Mesothelial cell of epicardium (in vitro differentiated cells): ENCODE measurements around the gene TET1. TPM values are rescaled to one million over a fixed set of nuclear protein-coding genes. Genes with fewer than 3 reads are reported as not detected.
"Not testable (repeated sequence)": the region's sequence is repeated elsewhere in the genome, so short reads cannot be mapped to it uniquely, and the experiment has no call there.

Experiments used
- DNase-seq, 2 experiments: peaks; one replicate each; pipeline ENCODE4 v3.0.0; 2021; ENCODE audit warnings: low spot score in 2 of 2; ENCODE audit not compliant: unreplicated experiment in 2 of 2
- H3K27ac Mint-ChIP-seq: 2 replicates; pipeline ENCODE4 v1.8.0; 2021; ENCODE audit warnings: mixed read lengths
- H3K27me3 Mint-ChIP-seq: 2 replicates; pipeline ENCODE4 v1.8.0; 2021; ENCODE audit warnings: low read depth, mixed read lengths
- H3K36me3 Mint-ChIP-seq: 2 replicates; pipeline ENCODE4 v1.8.0; 2021; ENCODE audit warnings: mixed read lengths
- H3K4me1 Mint-ChIP-seq: 2 replicates; pipeline ENCODE4 v1.8.0; 2021; ENCODE audit warnings: mixed read lengths
- H3K4me3 Mint-ChIP-seq: 2 replicates; pipeline ENCODE4 v1.8.0; 2021; ENCODE audit warnings: mild to moderate bottlenecking, moderate library complexity, mixed read lengths
- H3K9me3 Mint-ChIP-seq: 2 replicates; pipeline ENCODE4 v1.8.0; 2021; ENCODE audit warnings: mixed read lengths
- CTCF ChIP-seq: fragments of 200-600 bp; sonication (generic); IDR thresholded peaks from one replicate; pipeline ENCODE4 v1.5.0; 2021; ENCODE audit warnings: antibody characterized with exemption; ENCODE audit not compliant: unreplicated experiment
- total RNA-seq: library from RNA; stranded (reverse); gene quantifications from 3 replicates; pipeline ENCODE4 v1.2.1, GENCODE V29; 2021

The TET1 gene
- total RNA-seq, 1 donor from 2014 or later: 35.7 TPM

- no peak for TF ChIP-seq CTCF
- Mint-ChIP-seq H3K36me3 (no peaks in the 10 kb centered on the region), H3K4me3 (no peak overlapping the region), H3K27ac (no peak overlapping the region), H3K27me3 (no peaks in the 10 kb centered on the region), H3K4me1 (no peaks in the 10 kb centered on the region), H3K9me3 (no peaks in the 10 kb centered on the region)
- no peak for DNase-seq
These were observed 145.4 kb downstream of the TET1 start for GRCh38 chr10:68705548-68705947.

- not testable (repeated sequence) for H3K9me3 Mint-ChIP-seq, DNase-seq, H3K4me1 Mint-ChIP-seq
These were observed 148.8 kb downstream of the TET1 start for GRCh38 chr10:68708987-68709386.

GRCh38 chr10:68713065-68713464 is 152.9 kb downstream of the TET1 start:
- H3K9me3 Mint-ChIP-seq, H3K36me3 Mint-ChIP-seq, H3K27ac Mint-ChIP-seq, H3K4me1 Mint-ChIP-seq, H3K27me3 Mint-ChIP-seq, DNase-seq, H3K4me3 Mint-ChIP-seq: not testable (repeated sequence)

More at GRCh38 chr10:68708987-68709386, 148.8 kb downstream of the TET1 start:
- H3K27me3 Mint-ChIP-seq, H3K36me3 Mint-ChIP-seq, H3K27ac Mint-ChIP-seq, H3K4me3 Mint-ChIP-seq: not testable (repeated sequence)

- Mint-ChIP-seq H3K27me3 (no peaks in the 10 kb centered on the region), H3K36me3 (peaks cover 2% of the 10 kb centered on the region), H3K4me1 (peaks cover 5% of the 10 kb centered on the region)
These were observed 157.3 kb downstream of the TET1 start for GRCh38 chr10:68717435-68717834.

GRCh38 chr10:68720793-68721672 is 160.9 kb downstream of the TET1 start, which contains the start of gene CCAR1:
TSS of gene CCAR1 (plus strand) at chr10:68721239. CDS start at chr10:68722505, 1,266 bp downstream.
- no peaks in the 10 kb centered on the region for H3K27me3 Mint-ChIP-seq
- peaks cover 9% of the 10 kb centered on the region for H3K4me1 Mint-ChIP-seq
- peak within 1 kb of the TSS; percentile 97 for H3K27ac Mint-ChIP-seq
- H3K36me3 Mint-ChIP-seq: peaks cover 12% of the 10 kb centered on the region
- no peaks in the 10 kb centered on the region for H3K9me3 Mint-ChIP-seq
- H3K4me3 Mint-ChIP-seq: peak within 1 kb of the TSS; percentile 97
- no peak for TF ChIP-seq CTCF
- peak; percentile 96 to 97 for DNase-seq

More at GRCh38 chr10:68717435-68717834, 157.3 kb downstream of the TET1 start:
- no peaks in the 10 kb centered on the region for H3K9me3 Mint-ChIP-seq
- no peak for TF ChIP-seq CTCF
- H3K27ac Mint-ChIP-seq: no peak overlapping the region
- no peak for DNase-seq
- no peak overlapping the region for H3K4me3 Mint-ChIP-seq

- no peak for TF ChIP-seq CTCF
- H3K4me1 Mint-ChIP-seq: peaks cover 9% of the 10 kb centered on the region
- no peaks in the 10 kb centered on the region for H3K27me3 Mint-ChIP-seq
- no peaks in the 10 kb centered on the region for H3K9me3 Mint-ChIP-seq
- peaks cover 14% of the 10 kb centered on the region for H3K36me3 Mint-ChIP-seq
- H3K4me3 Mint-ChIP-seq: peak overlapping the region; percentile 97
- DNase-seq: no peak
- H3K27ac Mint-ChIP-seq: peak overlapping the region; percentile 97
These were observed 161.7 kb downstream of the TET1 start for GRCh38 chr10:68721673-68722335.
